ENCODE data around the gene RAB3GAP2.

DNA sequence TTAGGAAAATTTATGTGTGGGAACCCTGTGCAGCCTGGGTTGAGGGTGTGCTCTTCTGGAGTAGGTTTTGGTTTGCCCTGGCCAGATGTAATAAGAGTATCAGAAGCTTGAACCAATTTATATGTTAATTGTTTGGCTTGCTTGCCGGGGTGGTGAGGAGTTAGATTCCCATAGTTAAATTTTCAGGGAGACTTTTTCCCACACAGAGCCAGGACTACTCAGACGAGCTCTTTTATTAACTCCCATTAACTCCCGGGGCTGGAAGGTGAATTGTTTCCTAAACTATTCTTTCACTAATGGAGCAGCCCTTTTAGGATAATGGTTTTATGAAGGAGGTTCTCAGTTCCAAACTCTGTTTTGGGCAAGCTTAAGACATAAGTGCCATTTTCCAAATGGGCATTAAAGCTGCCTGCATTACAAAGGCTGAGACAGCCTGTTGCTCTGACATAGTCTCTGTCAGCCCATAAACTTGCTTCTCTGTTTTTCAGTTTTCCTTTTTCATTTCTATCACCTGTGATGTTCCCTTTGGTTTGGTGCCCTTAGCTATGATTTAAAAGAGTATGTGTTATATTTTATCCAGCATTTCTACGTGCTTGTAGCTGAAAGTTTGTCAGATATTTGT lies 18.0 kb upstream of the RAB3GAP2 start:
- TF ChIP-seq, protein P1, sequence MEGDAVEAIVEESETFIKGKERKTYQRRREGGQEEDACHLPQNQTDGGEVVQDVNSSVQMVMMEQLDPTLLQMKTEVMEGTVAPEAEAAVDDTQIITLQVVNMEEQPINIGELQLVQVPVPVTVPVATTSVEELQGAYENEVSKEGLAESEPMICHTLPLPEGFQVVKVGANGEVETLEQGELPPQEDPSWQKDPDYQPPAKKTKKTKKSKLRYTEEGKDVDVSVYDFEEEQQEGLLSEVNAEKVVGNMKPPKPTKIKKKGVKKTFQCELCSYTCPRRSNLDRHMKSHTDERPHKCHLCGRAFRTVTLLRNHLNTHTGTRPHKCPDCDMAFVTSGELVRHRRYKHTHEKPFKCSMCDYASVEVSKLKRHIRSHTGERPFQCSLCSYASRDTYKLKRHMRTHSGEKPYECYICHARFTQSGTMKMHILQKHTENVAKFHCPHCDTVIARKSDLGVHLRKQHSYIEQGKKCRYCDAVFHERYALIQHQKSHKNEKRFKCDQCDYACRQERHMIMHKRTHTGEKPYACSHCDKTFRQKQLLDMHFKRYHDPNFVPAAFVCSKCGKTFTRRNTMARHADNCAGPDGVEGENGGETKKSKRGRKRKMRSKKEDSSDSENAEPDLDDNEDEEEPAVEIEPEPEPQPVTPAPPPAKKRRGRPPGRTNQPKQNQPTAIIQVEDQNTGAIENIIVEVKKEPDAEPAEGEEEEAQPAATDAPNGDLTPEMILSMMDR (IDR thresholded peaks at IDR 0.05; ENCODE audit: low read depth, low read length, poor library complexity, severe bottlenecking) = no peak
- TF ChIP-seq EZH2phosphoT487 (IDR thresholded peaks at IDR 0.05; ENCODE audit: borderline replicate concordance, low read length) = no peak
